ENCODE data around the gene LGI1.

LGI1 gene

GRCh38 chr10:93757801-93758507 lies at the start of gene LGI1:
Gene LGI1 (plus strand): TSS chr10:93757936. CDS start chr10:93758145, 209 bp downstream.
- no peak for DNase-seq (ENCODE audit: extremely low read depth in 1 of 2, low read depth in 1 of 2)

DNA sequence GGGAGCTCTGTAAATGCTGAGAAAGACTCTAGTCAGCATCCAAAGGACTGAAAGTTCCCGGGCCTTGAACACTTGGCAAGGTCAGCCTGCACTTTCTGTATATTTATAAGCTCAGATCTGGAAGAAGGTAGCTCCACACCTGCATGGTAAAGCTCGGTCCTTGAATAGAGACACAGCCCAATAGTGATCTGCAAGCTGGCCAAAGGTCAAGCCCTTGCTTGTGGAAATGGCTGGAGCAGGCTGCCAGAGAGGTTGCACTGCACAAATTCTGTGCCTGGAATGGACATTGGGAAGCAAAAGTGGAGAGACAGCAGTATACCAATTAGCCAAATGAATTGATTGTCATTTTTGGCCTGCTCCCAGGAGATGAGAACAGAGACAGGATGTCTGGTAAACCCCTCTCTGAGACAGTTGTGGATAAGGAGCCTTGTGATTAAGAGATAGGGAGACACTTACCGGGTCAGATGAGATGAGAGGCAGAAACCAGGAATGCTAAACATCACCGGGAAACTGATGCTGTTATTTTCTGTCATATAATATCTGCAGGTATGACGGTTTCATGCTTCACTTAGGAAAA lies 47.3 kb upstream of the LGI1 start:
- no peak for DNase-seq (ENCODE audit: extremely low read depth in 1 of 2, low read depth in 1 of 2)

DNA sequence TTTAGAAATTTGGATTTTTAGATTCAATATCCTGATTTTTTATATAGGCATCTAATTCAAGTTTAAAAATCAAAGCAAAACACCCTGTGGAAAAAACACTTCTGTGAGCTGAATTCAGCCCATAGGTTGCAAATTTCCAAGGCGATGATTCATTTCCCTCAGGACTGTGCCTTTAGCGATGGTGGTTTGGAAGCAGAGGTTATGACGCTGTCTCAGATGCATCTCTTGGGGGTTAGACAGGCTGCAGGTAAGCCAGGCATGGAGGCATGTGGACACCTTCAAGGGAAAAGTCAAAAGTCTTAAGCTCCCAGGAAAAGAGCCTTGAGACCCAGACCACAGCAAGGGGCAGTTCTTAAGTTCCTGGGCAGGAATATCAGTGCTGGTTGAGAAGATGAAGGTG lies 45.8 kb upstream of the LGI1 start:
- no peak for DNase-seq (ENCODE audit: extremely low read depth in 1 of 2, low read depth in 1 of 2)

DNA sequence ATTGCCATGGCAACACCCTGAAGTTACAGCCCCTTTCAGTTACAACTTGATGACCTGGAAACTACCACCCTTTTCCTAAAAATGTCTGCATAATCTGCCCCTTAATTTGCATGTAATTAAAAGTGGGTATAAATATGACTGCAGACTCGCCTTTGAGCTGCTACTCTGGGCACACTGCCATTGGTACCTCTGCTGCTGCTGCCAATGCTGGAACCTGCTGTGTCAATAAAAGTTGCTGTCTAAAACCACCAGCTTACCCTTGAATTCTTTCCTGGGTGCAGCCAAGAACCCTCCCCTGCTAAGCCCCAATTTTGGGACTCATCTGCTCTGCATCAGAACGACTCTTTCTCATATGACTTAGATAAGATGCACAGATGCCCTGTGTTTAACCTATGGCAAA lies 45.1 kb upstream of the LGI1 start:
- DNase-seq (ENCODE audit: extremely low read depth in 1 of 2, low read depth in 1 of 2): no peak

DNA sequence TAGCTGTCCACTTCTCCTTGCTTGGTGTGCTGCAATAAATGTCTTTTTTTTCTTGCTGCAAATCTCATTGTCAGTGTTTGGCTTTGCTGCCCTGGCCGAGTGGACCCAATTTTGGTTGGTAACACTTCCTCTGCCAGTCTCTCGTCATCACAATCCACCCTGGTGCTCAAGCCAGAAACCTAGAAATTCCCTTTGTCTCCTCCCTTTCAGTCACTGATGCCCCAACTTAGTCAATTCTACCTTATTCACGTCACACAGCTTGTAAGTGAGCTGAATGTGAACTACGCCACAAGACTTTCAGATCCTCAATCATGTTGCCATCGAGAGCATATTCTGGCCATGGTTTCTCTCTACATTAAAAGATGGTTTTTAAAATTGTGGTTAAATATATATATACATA lies 42.4 kb upstream of the LGI1 start:
- no peak for DNase-seq (ENCODE audit: extremely low read depth in 1 of 2, low read depth in 1 of 2)

GRCh38 chr10:93716766-93717165 lies 41.0 kb upstream of the LGI1 start:
- no peak for DNase-seq (ENCODE audit: extremely low read depth in 1 of 2, low read depth in 1 of 2)

GRCh38 chr10:93718937-93719725 lies 38.6 kb upstream of the LGI1 start:
- DNase-seq (ENCODE audit: extremely low read depth in 1 of 2, low read depth in 1 of 2): no peak

- DNase-seq (ENCODE audit: extremely low read depth in 1 of 2, low read depth in 1 of 2): no peak
These were observed 37.8 kb upstream of the LGI1 start for GRCh38 chr10:93719901-93720300.

DNA sequence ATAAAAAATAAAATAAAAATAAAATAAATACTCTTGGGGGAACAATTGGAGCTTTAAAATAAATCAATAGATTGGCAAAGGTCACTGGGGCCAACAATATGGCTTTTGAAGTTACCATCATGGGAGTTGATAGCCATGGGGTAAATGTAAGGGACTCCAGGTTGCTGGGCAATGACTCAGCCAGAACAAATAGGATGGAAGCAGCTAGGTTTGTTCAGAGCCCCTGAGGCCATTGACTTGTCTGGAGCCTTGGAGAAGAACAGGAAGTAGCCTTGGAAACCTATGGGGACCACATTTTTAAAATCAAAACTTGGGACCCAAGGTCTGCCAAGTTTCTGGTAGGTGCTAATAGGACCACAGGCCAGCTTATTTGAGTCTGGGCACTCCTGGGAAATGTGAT lies 35.2 kb upstream of the LGI1 start:
- DNase-seq (ENCODE audit: extremely low read depth in 1 of 2, low read depth in 1 of 2): no peak

DNA sequence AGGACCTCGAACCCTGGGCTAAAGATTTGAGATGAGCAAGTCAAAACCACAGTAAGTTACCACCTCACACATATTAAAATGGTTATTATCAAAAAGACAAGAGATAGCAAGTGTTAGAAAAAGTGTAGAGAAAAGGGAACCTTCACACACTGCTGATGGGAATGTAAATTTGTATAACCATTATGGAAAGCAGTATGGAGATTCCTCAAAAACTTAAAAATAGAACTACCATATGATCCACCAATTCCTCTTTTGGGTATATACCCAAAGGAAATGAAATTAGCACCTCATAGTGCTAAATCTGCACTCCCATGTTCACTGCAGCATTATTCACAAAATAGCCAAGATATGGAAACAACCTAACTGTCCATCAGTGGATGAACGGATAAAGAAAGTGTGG lies 34.6 kb upstream of the LGI1 start:
- no peak for DNase-seq (ENCODE audit: extremely low read depth in 1 of 2, low read depth in 1 of 2)

- no peak for DNase-seq (ENCODE audit: extremely low read depth in 1 of 2, low read depth in 1 of 2)
These were observed 31.7 kb upstream of the LGI1 start for GRCh38 chr10:93726024-93726423.

- no peak for DNase-seq (ENCODE audit: extremely low read depth in 1 of 2, low read depth in 1 of 2)
These were observed 16.4 kb upstream of the LGI1 start for GRCh38 chr10:93741367-93741766.

- DNase-seq (ENCODE audit: extremely low read depth in 1 of 2, low read depth in 1 of 2): no peak
These were observed 14.9 kb upstream of the LGI1 start for GRCh38 chr10:93742633-93743349.

- DNase-seq (ENCODE audit: extremely low read depth in 1 of 2, low read depth in 1 of 2): no peak
These were observed 12.2 kb upstream of the LGI1 start for GRCh38 chr10:93745408-93746065.

DNA sequence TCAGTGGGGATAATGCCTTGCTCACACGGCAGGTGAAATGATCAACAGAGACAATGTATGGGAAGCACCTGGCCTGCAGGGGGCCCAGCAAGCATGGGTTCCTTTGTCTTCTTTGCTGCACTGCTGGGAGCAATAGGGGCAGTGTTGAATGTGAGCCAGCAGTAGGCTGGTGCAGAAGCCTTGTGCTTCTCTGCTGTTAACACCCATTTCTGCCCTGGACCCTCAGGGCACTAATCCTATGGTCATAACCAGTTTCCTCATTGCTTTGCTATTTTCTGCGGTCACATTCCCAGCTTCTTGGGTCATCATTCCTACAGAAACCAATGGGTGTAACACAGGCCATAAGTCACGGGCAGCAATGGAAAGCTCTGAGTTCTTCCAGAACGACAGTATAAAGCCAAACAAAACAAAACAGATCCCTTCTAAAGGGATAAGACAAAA lies 10.9 kb upstream of the LGI1 start:
- DNase-seq (ENCODE audit: extremely low read depth in 1 of 2, low read depth in 1 of 2): no peak

DNA sequence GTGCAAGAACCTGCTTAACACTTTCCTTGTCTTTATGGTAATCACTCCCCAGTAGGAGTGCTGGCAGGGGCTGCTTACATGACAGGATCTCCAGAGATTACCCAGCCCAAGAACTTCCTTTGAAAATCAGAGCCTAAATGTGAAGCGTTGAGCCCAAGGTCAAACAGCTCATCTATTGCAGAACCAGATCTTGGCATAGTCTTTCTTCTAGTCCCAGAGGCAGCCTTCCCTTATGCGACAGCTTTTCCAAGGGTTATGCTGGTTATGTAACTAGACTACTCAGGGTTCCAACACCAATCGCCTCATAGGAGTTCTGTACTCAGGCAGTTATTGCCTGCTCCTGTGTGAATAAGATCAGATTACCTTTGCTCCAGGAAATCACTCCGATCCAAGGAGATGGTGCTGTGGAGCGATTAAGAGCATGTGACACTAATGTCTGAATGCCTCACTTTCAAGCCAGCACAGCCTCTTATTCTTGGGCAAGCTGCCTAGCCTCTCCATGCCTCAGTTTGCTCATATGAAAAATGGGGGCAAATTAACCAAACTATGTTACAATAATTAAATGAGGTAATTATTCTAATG lies 8.4 kb upstream of the LGI1 start:
- no peak for DNase-seq (ENCODE audit: extremely low read depth in 1 of 2, low read depth in 1 of 2)

GRCh38 chr10:93751124-93751523 lies 6.6 kb upstream of the LGI1 start:
- DNase-seq (ENCODE audit: extremely low read depth in 1 of 2, low read depth in 1 of 2): no peak

DNA sequence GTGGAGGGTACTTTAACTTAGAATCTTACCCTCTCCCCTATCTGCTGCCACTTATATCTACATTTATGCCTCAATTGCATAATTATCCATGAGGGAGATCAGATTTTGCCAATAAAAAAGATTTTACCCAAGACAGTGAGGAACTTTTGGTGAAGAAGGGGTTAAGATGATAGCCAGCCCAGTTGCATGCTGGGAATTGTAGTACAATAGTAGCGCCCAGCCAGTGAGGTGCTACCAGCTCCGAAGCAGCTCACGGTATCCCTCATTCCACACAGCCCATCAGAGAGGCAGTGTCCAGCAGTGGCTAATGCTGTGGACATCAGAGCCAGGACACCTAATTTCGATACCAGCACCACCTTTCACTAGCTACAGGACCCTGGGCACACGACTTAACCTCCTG lies 5.9 kb upstream of the LGI1 start:
- no peak for DNase-seq (ENCODE audit: extremely low read depth in 1 of 2, low read depth in 1 of 2)

- DNase-seq (ENCODE audit: extremely low read depth in 1 of 2, low read depth in 1 of 2): no peak
These were observed 5.0 kb upstream of the LGI1 start for GRCh38 chr10:93752761-93753160.

DNA sequence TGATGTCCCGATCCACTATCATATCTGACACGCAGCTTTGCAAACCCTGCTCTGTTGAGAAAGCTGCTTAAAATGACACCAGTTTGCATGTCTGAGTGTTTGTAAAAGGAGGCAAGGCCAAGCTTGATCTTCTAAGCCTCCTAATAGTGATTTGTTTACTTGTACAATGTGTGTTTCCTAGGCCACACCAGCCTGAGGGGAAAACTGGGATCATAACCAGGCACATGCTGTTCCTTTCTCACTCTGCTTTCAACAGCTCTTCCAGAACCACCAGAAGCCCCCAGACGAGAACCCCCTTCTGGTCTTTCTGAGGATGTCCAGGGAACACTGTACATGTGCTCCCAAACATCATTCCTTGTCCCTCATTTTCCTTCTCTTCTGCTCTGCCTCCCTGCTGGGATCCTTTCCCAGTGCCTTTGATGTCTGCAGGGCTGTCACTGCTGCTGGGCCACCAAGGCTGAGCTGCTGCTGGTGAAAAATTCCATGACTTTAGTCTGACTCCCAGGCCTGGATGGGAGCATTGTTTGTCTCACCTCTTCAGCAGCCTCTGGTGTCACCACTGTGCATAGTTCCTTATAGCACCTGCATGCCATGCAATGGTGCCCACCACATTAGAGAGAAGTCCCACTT lies 4.0 kb upstream of the LGI1 start:
- DNase-seq (ENCODE audit: extremely low read depth in 1 of 2, low read depth in 1 of 2): no peak

All from stimulated activated CD8-positive, alpha-beta memory T cell treated with anti-CD3 and anti-CD28 coated beads, Interleukin-7, amount 100 ng/mL, for 48 hours (primary cell).